ENCODE results near the gene CAMKK2. TPM values are rescaled to one million over a fixed set of nuclear protein-coding genes. Genes with fewer than 3 reads are reported as not detected.
"Not testable (repeated sequence)": the region's sequence is repeated elsewhere in the genome, so short reads cannot be mapped to it uniquely, and the experiment has no call there.

The CAMKK2 gene
- total RNA-seq, 1 donor from 2014 or later, result 21.1 TPM

DNA sequence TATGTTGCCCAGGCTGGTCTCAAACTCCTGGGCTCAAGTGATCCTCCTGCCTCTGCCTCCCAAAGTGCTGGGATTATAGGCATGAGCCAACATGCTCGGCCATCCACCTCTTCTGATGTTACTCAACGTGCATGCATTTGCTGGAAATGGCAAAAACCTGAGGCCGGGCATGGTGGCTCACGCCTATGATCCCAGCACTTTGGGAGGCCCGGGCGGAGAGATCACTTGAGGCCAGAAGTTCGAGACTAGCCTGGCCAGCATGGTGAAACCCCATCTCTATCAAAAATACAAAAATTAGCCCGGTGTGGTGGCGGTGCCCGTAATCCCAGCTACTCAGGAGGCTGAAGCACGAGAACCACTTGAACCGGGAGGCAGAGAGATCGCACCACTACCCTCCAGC lies 1.9 kb upstream of the CAMKK2 start:
- DNase-seq (ENCODE audit: low read depth), result not testable (repeated sequence)

DNA sequence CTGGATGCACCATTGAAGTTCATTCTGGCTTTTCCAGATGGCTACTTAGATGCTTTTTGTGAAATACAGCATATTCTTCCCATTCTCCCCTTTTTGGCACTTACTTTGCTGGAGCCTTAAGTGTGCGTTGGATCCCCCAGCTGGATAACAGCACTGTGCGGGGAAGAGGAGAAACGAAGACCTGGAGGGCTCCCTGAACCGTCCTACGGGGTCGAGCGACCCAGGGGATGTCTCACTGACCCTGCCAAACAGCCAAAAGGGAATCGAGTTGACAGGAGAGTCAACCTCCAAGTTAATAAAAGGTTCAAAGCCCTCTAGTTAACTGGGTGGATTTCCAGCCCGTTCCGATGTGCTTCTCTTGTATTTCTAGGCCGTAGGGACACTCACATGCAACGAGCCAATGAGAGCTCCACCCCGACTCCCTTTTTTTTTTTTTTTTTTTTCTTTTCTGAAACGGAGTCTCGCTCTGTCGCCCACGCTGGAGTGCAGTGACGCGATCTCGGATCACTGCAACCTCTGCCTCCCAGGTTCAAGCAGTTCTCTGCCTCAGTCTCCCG lies 1.0 kb upstream of the CAMKK2 start:
- peak; percentile 64 for DNase-seq (ENCODE audit: low read depth)

DNA sequence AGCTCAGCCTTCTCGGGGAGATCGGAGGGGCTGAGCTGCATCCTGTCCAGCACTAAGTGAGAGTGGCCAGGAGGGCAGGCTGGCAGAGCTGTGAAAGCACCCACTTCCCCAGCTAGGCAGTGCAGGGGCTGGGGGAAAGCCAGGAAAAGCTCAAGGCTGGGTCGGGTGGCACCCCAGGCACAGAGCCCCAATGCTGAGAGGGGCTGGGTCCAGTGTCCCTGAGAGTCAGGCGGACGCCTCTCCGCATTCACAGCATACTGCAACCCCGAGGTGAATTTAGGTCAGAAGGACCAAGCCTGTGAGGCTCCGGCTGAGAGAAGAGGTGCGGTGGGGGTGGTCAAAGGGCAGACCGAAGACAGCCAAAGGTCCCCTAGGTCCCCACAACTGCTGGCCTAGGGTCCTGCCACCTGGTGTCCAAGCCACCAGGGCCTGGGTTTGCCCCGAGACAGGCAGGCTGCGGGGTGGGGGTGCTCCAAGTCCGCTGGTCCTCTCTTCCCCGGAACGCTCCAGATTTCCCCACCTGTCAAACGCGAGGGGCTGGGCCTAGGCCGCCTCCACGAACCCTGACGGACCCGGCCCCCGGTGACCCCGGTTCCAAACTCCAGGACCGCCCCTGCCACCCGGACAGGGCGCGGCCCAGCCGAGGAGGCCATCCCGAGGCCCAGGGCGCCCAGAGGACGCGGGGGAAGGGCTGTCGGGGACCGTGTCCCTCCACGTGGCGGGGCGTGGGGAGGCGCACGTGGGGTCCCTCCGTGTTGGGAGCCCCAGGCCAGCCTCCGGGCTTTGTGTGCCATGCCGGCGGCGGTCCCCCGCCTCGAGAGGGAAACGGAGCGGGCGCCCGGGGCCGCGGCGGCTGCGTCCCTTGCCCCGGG lies 527 bp downstream of the CAMKK2 start:
- DNase-seq (ENCODE audit: low read depth), result no peak

DNA sequence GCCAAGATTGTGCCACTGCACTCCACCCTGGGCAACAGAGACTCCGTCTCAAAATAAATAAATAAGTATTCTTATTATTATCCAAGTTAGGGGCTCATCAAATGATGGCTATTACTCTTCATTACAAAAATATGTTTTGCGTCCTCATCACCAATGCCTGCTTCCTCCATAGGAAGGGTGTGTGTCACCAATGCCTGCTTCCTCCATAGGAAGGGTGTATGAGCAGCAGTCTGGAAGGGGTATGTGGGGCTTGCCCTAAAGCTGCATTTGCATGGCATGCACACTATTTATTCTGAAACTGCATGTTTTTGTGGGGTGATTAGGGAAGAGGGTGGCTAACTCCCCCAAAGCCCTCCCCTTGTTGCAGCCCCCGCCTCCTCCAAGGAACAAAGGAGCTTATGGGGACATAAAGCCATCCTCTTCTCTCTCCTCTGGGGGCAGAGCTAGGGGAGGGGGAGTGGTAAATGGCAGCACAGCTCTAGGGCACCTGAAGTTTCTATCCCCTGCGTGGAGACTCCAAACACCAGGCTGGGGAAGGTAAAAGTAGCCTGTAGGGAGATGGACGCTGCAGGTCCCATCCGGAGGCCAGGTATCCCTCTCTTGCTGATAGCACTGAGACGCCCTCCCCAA lies 1.3 kb downstream of the CAMKK2 start:
- DNase-seq (ENCODE audit: low read depth), result no peak

DNA sequence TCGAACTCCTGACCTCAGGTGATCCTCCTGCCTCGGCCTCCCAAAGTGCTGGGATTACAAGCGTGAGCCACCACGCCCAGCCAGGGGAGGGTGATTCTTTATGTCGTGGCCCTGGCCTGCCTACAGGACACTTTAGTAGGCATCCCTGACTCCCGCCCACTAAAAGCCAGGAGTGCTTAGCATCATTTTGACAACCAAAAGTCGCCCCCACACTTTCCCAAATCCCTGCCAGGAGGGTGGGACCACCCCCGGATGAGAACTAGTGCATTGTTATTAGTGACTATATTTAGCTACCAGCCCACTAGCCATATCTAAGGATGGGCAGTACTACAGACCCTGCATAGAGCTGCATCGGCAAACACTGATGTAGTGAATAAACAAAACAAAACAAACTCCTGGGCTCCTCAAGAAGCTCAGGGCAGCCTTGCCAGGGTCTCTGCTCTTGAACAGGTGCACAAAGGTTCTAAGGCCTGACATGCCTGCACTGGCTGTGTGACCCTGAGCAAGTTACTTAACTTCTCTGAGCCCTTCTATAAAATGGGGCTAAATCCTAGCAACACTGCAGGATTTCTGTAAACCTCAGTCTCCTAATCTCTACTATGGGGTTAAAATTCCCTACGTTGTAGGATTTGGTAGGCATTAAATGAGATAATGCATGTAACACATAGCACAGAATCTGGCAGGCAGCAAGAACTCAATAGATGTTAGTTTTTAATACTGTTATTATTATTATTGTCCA lies 2.2 kb downstream of the CAMKK2 start:
- no peak for DNase-seq (ENCODE audit: low read depth)

DNA sequence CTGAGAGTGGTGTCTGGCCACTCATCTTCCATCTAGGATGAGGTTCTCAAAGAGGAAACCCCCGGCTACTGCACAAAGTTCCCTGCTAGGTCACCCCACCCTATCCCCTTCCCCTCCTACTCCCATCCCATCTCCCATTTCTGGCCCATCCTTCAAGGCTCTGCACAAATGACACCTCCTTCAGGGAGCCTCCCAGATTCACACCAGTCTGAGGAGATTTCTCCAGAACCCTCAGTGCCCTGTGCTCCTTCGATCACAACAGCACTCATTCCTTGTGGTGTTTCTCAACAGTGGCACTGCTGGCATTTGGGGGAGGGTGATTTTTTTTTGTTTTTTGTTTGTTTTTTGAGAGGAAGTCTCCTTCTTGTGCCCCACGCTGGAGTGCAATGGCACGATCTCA lies 2.9 kb downstream of the CAMKK2 start:
- no peak for DNase-seq (ENCODE audit: low read depth)

DNA sequence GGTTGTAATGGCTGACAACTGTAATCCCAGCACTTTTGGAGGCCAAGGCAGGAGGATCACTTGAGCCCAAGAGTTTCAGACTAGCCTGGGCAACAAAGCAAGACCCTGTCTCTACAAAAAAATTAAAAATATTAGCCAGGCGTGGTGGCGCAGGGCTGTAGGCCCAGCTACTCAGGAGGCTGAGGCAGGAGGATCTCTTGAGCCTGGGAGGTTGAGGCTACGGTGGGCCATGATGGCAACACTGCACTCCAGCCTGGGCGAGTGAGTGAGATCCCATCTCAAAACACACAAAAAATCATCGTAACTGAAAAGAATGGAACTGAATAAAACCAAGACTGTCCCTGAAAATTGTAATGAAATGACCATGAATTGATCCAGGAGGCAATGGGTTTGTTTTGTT lies 6.1 kb downstream of the CAMKK2 start:
- DNase-seq (ENCODE audit: low read depth), result no peak

DNA sequence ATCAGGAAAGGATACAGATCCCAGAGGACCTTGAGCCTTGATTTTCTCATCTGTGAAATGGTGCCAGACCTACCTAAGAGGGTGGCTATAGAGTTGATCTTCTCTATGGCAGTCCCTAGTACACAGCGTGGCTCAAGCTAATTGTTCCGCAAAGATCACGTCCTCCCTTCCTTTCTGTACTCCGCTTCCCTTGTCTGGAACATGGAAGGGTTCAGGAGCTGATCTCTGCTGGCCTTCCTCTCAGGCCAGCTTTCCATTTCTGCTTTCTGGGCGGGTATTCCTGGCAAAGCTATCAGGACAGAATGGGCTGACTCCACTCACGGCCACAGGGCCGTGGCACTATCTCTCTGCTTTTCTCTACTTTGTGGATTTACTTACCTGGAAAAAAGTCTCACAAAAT lies 6.5 kb downstream of the CAMKK2 start:
- DNase-seq (ENCODE audit: low read depth), result no peak

DNA sequence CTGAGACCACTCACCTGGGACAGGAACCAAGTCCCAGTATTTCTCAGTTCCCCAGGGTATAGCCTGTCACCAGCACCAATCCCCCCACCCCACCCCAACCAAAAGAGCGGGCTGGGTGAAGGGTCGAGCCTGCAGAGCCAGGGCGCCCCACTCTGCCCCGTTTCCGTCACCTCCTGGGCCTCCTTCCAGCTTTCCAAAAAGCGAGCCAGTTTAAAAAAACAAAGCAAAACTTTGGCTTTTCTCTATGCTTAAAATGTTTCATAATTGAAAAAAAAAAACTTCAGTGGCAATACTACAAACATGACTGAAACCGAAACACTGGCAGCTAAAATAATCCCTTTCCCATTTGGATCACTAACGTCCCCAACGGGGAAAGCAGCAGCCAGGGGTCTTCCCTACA lies 7.5 kb downstream of the CAMKK2 start:
- DNase-seq (ENCODE audit: low read depth), result no peak

DNA sequence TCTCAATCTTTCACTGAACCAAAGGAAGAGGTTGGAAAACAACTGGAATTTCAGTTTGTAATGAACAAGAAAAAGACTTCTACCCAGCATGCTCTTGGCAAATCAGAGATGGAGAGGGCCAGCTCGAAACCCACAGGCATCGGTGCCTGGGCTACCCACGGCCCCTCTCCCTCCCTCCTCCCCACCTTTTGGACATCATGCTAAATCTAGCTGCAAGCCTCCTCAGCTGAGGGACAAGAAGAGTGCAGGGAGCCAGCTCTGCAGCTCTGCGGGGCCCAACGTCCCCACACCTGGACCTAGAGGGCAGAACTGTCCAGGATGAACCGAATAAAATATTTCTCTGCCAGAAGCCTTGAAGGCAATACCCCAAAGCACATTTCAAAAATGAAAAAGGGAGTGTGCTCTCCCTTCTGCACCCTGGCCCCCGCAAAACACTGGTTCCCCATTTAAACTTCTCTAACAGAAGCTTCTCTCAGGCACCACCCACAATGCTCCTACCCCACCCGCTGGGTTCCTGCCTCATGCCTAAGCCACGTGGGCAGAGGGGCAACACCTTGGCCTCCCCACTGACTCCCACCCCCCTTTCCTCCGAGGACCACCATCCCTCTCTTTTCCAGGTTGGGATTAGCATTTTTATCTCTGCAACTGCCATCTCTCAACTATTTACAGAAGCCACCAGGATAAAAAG lies 8.2 kb downstream of the CAMKK2 start:
- no peak for DNase-seq (ENCODE audit: low read depth)

DNA sequence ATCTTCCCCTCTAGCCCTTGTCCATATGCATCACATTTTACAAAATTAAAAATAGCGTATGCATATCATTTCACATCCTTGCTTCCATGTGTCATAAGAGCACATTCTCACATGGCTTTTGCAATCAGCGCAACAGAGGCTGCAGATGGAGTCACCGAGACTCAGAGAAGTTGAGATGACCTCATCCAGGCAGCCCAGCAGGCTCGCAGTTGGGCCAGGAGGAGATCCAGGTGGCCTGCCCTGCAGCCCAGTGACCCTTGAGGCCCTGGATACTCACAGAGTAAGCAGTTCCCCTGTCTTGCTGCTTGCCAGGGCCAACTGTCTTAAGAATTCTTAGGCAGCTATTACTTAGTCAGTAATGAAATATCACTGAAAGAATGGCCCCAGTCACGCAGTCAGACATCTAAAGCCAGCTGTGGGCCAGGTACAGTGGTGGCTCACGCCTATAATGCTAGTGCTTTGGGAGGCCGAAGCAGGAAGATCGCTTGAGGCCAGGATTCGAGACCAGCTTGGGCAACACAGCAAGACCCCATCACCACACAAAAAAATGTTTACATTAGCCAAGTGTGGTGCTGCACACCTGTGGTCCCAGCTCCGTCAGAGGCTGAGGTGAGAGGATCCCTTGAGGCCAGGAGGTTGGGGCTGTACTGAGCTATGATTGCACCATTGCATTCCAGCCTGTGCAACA lies 9.1 kb downstream of the CAMKK2 start:
- DNase-seq (ENCODE audit: low read depth), result no peak

DNA sequence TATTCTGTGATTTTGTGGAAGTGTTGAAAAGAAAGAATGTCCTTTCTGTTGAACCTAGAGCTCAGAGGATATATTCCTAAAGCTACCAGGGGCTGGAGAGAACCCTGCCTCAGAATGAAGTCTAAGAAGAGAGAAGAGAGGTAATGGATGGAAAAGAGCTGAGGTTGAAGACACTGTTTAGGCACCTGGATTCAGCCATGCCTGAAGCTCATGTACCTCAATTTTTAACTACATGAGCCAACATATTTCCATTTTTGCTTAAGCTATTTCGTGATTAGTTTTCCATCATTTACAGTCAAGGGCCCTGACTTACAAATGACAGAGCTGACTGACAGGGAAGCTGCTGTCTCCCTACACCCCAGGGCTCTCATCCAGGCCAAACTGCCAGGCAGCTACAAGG lies 10.7 kb downstream of the CAMKK2 start:
- no peak for DNase-seq (ENCODE audit: low read depth)

DNA sequence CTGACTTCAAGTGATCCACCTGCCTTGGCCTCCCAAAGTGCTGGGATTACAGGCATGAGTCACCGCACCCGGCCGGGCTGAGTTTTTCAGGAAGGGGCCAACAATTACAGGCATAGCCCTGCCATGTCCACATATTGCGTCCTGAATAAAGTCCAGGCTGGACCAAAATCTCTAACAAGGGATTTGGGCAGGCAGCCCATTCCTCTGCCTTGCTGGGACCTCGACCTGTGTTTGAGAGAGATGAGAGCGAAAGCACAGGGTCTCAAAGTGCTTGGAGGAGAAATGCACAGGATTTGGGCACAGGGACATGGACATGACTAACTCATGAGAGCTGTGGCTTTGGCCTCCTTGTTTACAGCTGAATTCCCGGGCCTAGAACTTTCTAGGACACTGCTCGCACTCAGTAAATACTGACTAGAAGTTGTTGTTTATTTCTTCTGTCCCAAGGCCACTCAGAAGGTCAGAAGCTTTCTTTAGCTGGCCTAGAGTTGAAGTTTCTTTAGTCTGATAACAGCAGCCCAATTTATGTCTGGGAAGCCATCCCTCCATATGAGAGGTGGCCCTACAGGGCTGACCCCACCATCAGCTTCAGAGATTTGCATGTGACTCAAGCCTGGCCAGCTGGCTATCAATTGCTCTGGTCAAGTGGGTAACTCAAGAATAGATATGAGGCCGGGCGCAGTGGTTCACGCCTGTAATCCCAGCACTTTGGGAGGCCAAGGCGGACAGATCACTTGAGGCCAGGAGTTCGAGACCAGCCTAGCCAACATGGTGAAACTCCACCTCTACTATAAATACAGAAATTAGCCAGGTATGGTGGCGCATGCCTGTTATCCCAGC lies 11.7 kb downstream of the CAMKK2 start:
- no peak for DNase-seq (ENCODE audit: low read depth)

DNA sequence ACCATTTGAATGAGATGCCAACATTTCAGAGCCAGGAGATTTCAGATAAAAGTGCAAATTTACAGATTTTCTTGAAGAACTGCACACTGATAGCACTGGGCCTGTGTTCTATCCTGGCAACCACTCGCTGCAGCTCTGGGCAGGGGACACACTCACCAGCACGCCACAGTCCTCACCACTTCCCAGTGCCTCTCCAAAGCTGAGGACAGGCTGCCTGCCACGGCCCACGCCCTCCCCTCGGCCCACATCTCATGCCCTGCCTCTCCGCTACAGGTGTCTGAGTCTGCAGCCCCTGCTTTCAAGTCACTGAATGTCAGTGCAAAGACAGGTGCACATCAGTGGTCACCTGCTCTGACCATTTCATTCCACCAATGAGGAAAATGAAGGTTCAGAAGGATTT lies 12.7 kb downstream of the CAMKK2 start:
- DNase-seq (ENCODE audit: low read depth), result no peak

DNA sequence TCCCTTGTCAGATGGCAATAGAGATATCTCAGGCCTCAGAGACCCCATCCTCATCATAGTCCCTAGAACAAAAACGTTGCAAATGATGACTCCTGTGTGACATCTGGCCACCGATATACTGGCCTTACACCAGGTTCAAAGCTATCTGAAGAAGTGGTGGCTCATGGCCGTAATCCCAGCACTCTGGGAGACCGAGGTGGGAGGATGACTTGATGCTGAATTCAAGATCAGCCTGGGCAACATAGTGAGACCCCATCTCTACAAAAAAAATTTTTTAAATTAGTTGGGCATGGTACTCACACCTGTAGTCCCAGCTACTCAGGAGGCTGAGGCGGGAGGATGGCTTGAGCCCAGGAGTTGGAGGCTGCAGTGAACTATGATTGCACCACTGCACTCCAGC lies 13.1 kb downstream of the CAMKK2 start:
- DNase-seq (ENCODE audit: low read depth), result no peak

DNA sequence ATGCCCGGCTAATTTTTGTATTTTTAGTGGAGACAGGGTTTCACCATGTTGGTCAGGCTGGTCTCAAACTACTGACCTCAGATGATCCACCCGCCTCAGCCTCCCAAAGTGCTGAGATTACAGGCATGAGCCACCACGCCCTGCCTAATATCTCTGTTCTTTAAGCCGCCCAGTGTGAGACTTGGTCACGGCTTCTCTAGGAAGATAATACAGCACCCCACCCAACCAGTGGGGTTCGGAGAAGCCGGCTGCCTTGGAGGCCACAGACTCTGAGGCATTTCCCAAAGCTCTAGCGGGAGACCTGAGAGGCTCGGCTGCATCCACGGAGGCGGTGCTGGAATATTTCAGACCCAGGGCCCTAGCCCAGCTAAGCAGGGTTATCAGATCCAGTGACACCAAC lies 13.6 kb downstream of the CAMKK2 start:
- not testable (repeated sequence) for DNase-seq (ENCODE audit: low read depth)

DNA sequence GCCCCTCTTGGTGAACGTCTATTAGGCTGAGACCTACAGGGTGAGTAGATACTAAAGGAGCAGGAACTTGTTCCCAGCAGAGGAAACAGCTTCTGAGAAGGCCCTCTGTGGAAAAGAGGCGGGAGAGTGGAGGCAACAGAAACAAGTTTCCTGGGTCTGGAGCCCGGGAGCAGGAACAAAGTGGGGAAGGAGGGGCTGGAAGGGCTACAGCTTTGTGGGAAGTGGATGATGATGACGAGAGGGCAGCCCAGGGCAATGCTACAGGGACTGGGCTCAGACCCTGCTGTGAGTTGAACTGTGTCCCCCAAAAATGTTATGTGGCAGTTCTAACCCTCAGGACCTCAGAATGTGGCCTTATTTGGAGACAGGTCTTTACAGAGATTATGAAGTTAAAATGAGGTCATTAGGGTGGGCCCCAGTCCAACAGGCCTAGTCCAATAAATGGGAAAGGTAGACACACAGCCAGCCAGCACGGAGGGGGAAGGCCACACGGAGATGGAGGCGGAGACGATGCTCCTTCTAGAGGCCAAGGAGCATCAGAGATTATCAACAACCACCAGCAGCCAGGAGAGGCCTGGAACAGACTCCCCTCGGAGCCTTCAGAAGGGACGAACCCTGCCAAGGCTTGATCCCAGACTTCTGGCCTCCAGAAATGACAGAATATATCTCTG lies 14.3 kb downstream of the CAMKK2 start:
- DNase-seq (ENCODE audit: low read depth), result no peak

DNA sequence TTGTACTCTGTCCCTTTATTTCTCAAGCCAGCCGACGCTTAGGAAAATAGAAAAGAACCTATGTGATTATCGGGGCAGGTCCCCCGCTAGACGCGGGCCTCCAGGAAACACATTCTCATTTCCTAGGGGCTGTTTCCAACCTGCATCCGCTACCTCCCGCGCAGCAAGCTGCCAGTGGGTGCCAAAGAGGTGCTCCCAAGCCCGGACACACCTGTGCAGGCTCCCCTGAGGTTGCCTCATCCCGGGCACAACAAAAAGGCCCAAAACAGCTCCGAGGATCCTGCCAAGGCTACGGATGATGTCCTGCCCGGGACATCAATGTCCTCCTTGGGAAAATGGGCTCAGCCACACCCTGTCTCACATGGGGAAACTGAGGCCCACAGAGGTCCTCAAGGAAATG lies 15.4 kb downstream of the CAMKK2 start:
- not testable (repeated sequence) for DNase-seq (ENCODE audit: low read depth)

DNA sequence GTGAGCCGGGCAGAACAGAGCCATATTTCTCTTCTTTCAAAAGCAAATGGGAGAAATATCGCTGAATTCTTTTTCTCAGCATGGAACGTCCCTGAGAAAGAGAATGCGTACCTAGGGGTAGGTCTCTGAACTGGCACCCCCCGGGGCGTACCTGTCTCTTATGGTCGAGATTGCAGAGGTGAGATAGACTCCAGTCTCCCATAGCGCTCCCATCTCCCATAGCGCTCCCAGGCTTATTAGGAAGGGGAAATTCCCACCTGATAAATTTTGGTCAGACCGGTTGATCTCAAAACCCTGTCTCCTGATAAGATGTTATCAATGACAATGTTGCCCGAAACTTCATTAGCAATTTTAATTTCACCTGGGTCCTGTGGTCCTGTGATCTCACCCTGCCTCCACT lies 16.0 kb downstream of the CAMKK2 start:
- DNase-seq (ENCODE audit: low read depth), result not testable (repeated sequence)

DNA sequence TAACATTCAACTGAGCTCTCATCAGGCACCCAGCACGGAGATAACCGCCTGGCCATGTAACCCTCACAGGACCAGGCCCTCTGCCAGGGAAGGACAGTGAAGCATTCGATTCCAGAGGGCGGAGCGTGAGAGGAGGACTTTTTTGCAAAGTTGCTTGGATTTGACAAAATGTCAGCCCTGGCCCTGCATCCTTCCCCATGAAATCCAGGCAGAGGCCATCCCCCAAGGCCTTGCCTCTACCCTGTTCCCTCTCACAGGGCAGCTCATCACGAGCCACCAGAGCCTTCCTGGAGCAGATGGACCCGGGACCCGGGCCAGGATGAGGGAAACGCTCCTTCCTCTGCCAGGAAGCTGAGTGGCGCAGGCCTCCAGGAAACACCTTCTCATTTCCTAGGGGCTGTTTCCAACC lies 17.0 kb downstream of the CAMKK2 start:
- DNase-seq (ENCODE audit: low read depth), result no peak

Data from renal cortical epithelial cell (primary cell).